ENCODE results near the gene ROBO4. TPM values are rescaled to one million over a fixed set of nuclear protein-coding genes. Genes with fewer than 3 reads are reported as not detected.

Gene ROBO4
- total RNA-seq, 2 donors from 2014 or later, result 13.2 to 21.4 TPM

- H3K27me3 ChIP-seq, result no peaks in the 10 kb centered on the region
- WGBS, 2 donors, result 28 to 35% methylated on average over 4 of the region's 4 CpGs
- intact Hi-C loops (cut with DNase I), result no loop called here
- H3K36me3 ChIP-seq (replicated peaks in 1 of 2; ENCODE audit: insufficient read depth in 1 of 2, low read depth in 2 of 2), result no peaks in the 10 kb centered on the region
- H3K4me3 ChIP-seq, result no peak overlapping the region
- DNase-seq (peak in 1 of 4 donors; percentile 16), ATAC-seq (no peak)
- no peak overlapping the region for H3K27ac ChIP-seq
- H3K9me3 ChIP-seq, result no peaks in the 10 kb centered on the region
- no peaks in the 10 kb centered on the region for H3K4me1 ChIP-seq
- TF ChIP-seq CTCF (IDR thresholded peaks at IDR 0.05) (no peak), POLR2A (IDR thresholded peaks at IDR 0.05) (no peak)
These were observed 31.4 kb upstream of the ROBO4 start for GRCh38 chr11:124928942-124929665.

GRCh38 chr11:124923296-124923695 is 25.6 kb upstream of the ROBO4 start:
- H3K36me3 ChIP-seq (replicated peaks in 1 of 2; ENCODE audit: insufficient read depth in 1 of 2, low read depth in 2 of 2), result no peaks in the 10 kb centered on the region
- ATAC-seq (no peak), DNase-seq (no peak)
- H3K27ac ChIP-seq, result no peak overlapping the region
- TF ChIP-seq POLR2A (IDR thresholded peaks at IDR 0.05), result no peak
- no peak for TF ChIP-seq CTCF (IDR thresholded peaks at IDR 0.05)
- intact Hi-C loops (cut with DNase I), result no loop called here
- H3K27me3 ChIP-seq, result no peaks in the 10 kb centered on the region
- H3K9me3 ChIP-seq, result no peaks in the 10 kb centered on the region
- H3K4me3 ChIP-seq, result no peak overlapping the region
- peaks cover 9% of the 10 kb centered on the region for H3K4me1 ChIP-seq

- no peak for DNase-seq
- H3K4me1 ChIP-seq, result peaks cover 9% of the 10 kb centered on the region
- H3K4me3 ChIP-seq, result no peak overlapping the region
- intact Hi-C loops (cut with DNase I), result no loop called here
- H3K27me3 ChIP-seq, result no peaks in the 10 kb centered on the region
- no peak overlapping the region for H3K27ac ChIP-seq
- 79 to 81% methylated on average over 4 of the region's 4 CpGs for WGBS, 2 donors
- no peak for ATAC-seq
- no peaks in the 10 kb centered on the region for H3K36me3 ChIP-seq (replicated peaks in 1 of 2; ENCODE audit: insufficient read depth in 1 of 2, low read depth in 2 of 2)
- TF ChIP-seq POLR2A (IDR thresholded peaks at IDR 0.05), result no peak
- TF ChIP-seq CTCF (IDR thresholded peaks at IDR 0.05), result no peak
- H3K9me3 ChIP-seq, result no peaks in the 10 kb centered on the region
These were observed 25.2 kb upstream of the ROBO4 start for GRCh38 chr11:124922831-124923230.

- Histone ChIP-seq H3K4me3 (no peak overlapping the region), H3K4me1 (peaks cover 9% of the 10 kb centered on the region), H3K27me3 (no peaks in the 10 kb centered on the region), H3K27ac (peak overlapping the region in 2 of 4 donors; percentile 26), H3K36me3 (replicated peaks in 1 of 2; ENCODE audit: insufficient read depth in 1 of 2, low read depth in 2 of 2) (no peaks in the 10 kb centered on the region), H3K9me3 (no peaks in the 10 kb centered on the region)
- TF ChIP-seq POLR2A (IDR thresholded peaks at IDR 0.05), result no peak
- TF ChIP-seq CTCF (IDR thresholded peaks at IDR 0.05), result no peak
- ATAC-seq (peak; percentile 54), DNase-seq (peak; percentile 45 to 70 (median 62))
- intact Hi-C loops (cut with DNase I), result no loop called here
- 10 to 19% methylated on average over 15 to 79 of the region's 82 CpGs for WGBS, 2 donors
These were observed 23.4 kb upstream of the ROBO4 start for GRCh38 chr11:124920870-124921609.
